Measurements from ENCODE around the gene TRAFD1.
"Not testable (repeated sequence)": the region's sequence is repeated elsewhere in the genome, so short reads cannot be mapped to it uniquely, and the experiment has no call there.

TRAFD1 gene

GRCh38 chr12:112125250-112125999 is at the start of gene TRAFD1:
Gene TRAFD1, plus strand, starts transcription at chr12:112125560. Its CDS starts 4,963 bp downstream, at chr12:112130523.
- H3K4me3 ChIP-seq (ENCODE audit: low read depth, low read length): peak within 1 kb of the TSS; percentile 91

GRCh38 chr12:112087055-112087850 is 38.1 kb upstream of the TRAFD1 start:
- no peak overlapping the region for H3K4me3 ChIP-seq (ENCODE audit: low read depth, low read length)

- no peak overlapping the region for H3K4me3 ChIP-seq (ENCODE audit: low read depth, low read length)
These were observed 37.5 kb upstream of the TRAFD1 start for GRCh38 chr12:112087851-112088250.

- H3K4me3 ChIP-seq (ENCODE audit: low read depth, low read length): no peak overlapping the region
These were observed 33.8 kb upstream of the TRAFD1 start for GRCh38 chr12:112091563-112091962.

GRCh38 chr12:112096070-112096469 is 29.3 kb upstream of the TRAFD1 start:
- no peak overlapping the region for H3K4me3 ChIP-seq (ENCODE audit: low read depth, low read length)

- H3K4me3 ChIP-seq (ENCODE audit: low read depth, low read length): no peak overlapping the region
These were observed 28.7 kb upstream of the TRAFD1 start for GRCh38 chr12:112096667-112097066.

GRCh38 chr12:112097641-112098040 is 27.7 kb upstream of the TRAFD1 start:
- no peak overlapping the region for H3K4me3 ChIP-seq (ENCODE audit: low read depth, low read length)

GRCh38 chr12:112100500-112100899 is 24.9 kb upstream of the TRAFD1 start:
- H3K4me3 ChIP-seq (ENCODE audit: low read depth, low read length): not testable (repeated sequence)

GRCh38 chr12:112102127-112102526 is 23.2 kb upstream of the TRAFD1 start:
- H3K4me3 ChIP-seq (ENCODE audit: low read depth, low read length): no peak overlapping the region

- not testable (repeated sequence) for H3K4me3 ChIP-seq (ENCODE audit: low read depth, low read length)
These were observed 22.6 kb upstream of the TRAFD1 start for GRCh38 chr12:112102746-112103145.

GRCh38 chr12:112103758-112104503 is 21.4 kb upstream of the TRAFD1 start:
- H3K4me3 ChIP-seq (ENCODE audit: low read depth, low read length): no peak overlapping the region

GRCh38 chr12:112105891-112106290 is 19.5 kb upstream of the TRAFD1 start:
- no peak overlapping the region for H3K4me3 ChIP-seq (ENCODE audit: low read depth, low read length)

- peak overlapping the region; percentile 92 for H3K4me3 ChIP-seq (ENCODE audit: low read depth, low read length)
These were observed 17.8 kb upstream of the TRAFD1 start for GRCh38 chr12:112107306-112108201.

- peak within 1 kb of the TSS; percentile 92 for H3K4me3 ChIP-seq (ENCODE audit: low read depth, low read length)
These were observed 16.9 kb upstream of the TRAFD1 start, which contains the start of gene NAA25 for GRCh38 chr12:112108202-112109079. Gene NAA25, minus strand, starts transcription at chr12:112108783. Its CDS starts 10 bp downstream, at chr12:112108773.

GRCh38 chr12:112110787-112111662 is 14.3 kb upstream of the TRAFD1 start:
- not testable (repeated sequence) for H3K4me3 ChIP-seq (ENCODE audit: low read depth, low read length)

- no peak overlapping the region for H3K4me3 ChIP-seq (ENCODE audit: low read depth, low read length)
These were observed 13.4 kb upstream of the TRAFD1 start for GRCh38 chr12:112111931-112112330.

- H3K4me3 ChIP-seq (ENCODE audit: low read depth, low read length): no peak overlapping the region
These were observed 12.8 kb upstream of the TRAFD1 start for GRCh38 chr12:112112409-112113133.

All from iPS-11a (cell line).